Loucy (cell line): ENCODE measurements around the gene MS4A10.
A peak's percentile ranks its signal among the peaks of the same experiment; 100 is the strongest.

Experiments used
- H2AFZ ChIP-seq: fragments of 200-600 bp; sonication (generic); 2 replicates; pipeline ENCODE4 v1.6.0; 2016; ENCODE audit warnings: antibody characterized with exemption, mild to moderate bottlenecking, low read length, moderate library complexity
- H3F3A ChIP-seq: fragments of 200-600 bp; 2 replicates; pipeline ENCODE4 v1.6.0; 2016; ENCODE audit warnings: antibody characterized with exemption, low read depth, mild to moderate bottlenecking
- H3K27me3 ChIP-seq: fragments of 200-600 bp; sonication (generic); 2 replicates; pipeline ENCODE4 v1.6.1; 2014; ENCODE audit warnings: low read length, mild to moderate bottlenecking; ENCODE audit not compliant: insufficient read depth, poor library complexity, severe bottlenecking
- H3K36me3 ChIP-seq: fragments of 200-600 bp; sonication (generic); 2 replicates; pipeline ENCODE4 v1.6.1; 2016; ENCODE audit warnings: low read length; ENCODE audit not compliant: insufficient read depth
- H3K4me1 ChIP-seq: fragments of 200-600 bp; sonication (generic); 2 replicates; pipeline ENCODE4 v1.5.1; 2014; ENCODE audit warnings: low read length, mild to moderate bottlenecking; ENCODE audit not compliant: insufficient read depth, poor library complexity, severe bottlenecking
- H3K4me2 ChIP-seq: fragments of 200-600 bp; sonication (generic); 2 replicates; pipeline ENCODE4 v1.6.0; 2014; ENCODE audit warnings: antibody characterized with exemption, low read length, low read depth, mild to moderate bottlenecking; ENCODE audit not compliant: poor library complexity, severe bottlenecking
- H3K4me3 ChIP-seq: fragments of 200-600 bp; sonication (generic); 2 replicates; pipeline ENCODE4 v1.5.1; 2014; ENCODE audit warnings: low read length, mild to moderate bottlenecking, mixed read lengths; ENCODE audit not compliant: poor library complexity, severe bottlenecking
- H3K79me2 ChIP-seq: fragments of 200-600 bp; sonication (generic); 2 replicates; pipeline ENCODE4 v1.6.1; 2014; ENCODE audit warnings: low read length; ENCODE audit not compliant: insufficient read depth
- H3K9ac ChIP-seq: fragments of 200-600 bp; sonication (generic); 2 replicates; pipeline ENCODE4 v1.6.0; 2014; ENCODE audit warnings: mild to moderate bottlenecking, low read depth, low read length, moderate library complexity; ENCODE audit not compliant: poor library complexity, severe bottlenecking
- H3K9me2 ChIP-seq: fragments of 200-600 bp; sonication (generic); replicated peaks from 2 replicates; pipeline ENCODE4 v1.6.1; 2016; ENCODE audit warnings: low read depth, low read length, mixed read lengths
- H3K9me3 ChIP-seq: fragments of 200-600 bp; sonication (generic); 2 replicates; pipeline ENCODE4 v1.6.1; 2014; ENCODE audit warnings: mild to moderate bottlenecking, antibody characterized with exemption, low read length, low read depth; ENCODE audit not compliant: insufficient read depth
- H4K20me1 ChIP-seq: fragments of 200-600 bp; sonication (generic); 2 replicates; pipeline ENCODE4 v1.6.0; 2014; ENCODE audit warnings: antibody characterized with exemption, low read length, mild to moderate bottlenecking; ENCODE audit not compliant: insufficient read depth, poor library complexity, severe bottlenecking
- EZH2phosphoT487 ChIP-seq: fragments of 200-600 bp; IDR thresholded peaks from 2 replicates; pipeline ENCODE4 v1.6.1; 2018; ENCODE audit warnings: antibody characterized with exemption, mild to moderate bottlenecking, moderate library complexity, borderline replicate concordance
- TF ChIP-seq, protein P1 (sequence below): fragments of 200-600 bp; sonication (generic); conservative IDR thresholded peaks from 2 replicates; pipeline ENCODE4 v1.5.1; 2014; ENCODE audit warnings: mild to moderate bottlenecking, antibody characterized with exemption, low read length

The MS4A10 gene

DNA sequence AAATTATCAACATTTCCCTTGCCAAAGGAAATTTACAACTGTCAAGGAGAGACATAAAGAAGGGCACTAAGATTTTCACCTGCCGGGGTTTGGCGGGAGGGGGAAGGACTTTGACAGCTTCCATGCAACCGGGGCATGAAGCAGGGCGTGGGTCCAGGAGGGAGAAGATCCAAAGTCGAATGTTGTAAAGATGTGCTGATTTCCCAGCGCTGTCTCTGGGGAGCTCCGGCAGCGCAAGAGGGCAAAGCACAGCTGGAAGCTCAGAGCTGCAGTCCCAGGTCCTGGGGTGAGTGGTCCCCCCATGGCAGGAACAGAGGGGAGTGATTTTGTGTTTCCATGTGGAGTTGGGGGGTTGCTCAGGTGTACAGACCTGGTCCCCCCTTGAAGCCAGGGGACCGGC lies at the start of gene MS4A10:
Gene MS4A10, plus strand, starts transcription at position 198 of the 400 bp plus-strand sequence. CDS start 5,003 bp downstream, outside the sequence.
- Histone ChIP-seq H4K20me1 (no peaks in the 10 kb centered on the region), H3K4me1 (peaks cover 44% of the 10 kb centered on the region), H3K36me3 (no peaks in the 10 kb centered on the region), H3K9me3 (no peaks in the 10 kb centered on the region), H3K79me2 (no peaks in the 10 kb centered on the region), H3K9ac (peak within 1 kb of the TSS; percentile 64), H3F3A (0 out of 2 replicates have a peak, but pooled peaks cover 3% of the 10 kb centered on the region), H2AFZ (peak within 1 kb of the TSS; percentile 47; the same call in 1 of the 2 replicates), H3K4me3 (peak within 1 kb of the TSS; percentile 61), H3K4me2 (peak within 1 kb of the TSS; percentile 78), H3K27me3 (no peaks in the 10 kb centered on the region), H3K9me2 (no peaks in the 10 kb centered on the region)
- TF ChIP-seq, protein P1, sequence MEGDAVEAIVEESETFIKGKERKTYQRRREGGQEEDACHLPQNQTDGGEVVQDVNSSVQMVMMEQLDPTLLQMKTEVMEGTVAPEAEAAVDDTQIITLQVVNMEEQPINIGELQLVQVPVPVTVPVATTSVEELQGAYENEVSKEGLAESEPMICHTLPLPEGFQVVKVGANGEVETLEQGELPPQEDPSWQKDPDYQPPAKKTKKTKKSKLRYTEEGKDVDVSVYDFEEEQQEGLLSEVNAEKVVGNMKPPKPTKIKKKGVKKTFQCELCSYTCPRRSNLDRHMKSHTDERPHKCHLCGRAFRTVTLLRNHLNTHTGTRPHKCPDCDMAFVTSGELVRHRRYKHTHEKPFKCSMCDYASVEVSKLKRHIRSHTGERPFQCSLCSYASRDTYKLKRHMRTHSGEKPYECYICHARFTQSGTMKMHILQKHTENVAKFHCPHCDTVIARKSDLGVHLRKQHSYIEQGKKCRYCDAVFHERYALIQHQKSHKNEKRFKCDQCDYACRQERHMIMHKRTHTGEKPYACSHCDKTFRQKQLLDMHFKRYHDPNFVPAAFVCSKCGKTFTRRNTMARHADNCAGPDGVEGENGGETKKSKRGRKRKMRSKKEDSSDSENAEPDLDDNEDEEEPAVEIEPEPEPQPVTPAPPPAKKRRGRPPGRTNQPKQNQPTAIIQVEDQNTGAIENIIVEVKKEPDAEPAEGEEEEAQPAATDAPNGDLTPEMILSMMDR = no peak
- TF ChIP-seq EZH2phosphoT487 = no peak

DNA sequence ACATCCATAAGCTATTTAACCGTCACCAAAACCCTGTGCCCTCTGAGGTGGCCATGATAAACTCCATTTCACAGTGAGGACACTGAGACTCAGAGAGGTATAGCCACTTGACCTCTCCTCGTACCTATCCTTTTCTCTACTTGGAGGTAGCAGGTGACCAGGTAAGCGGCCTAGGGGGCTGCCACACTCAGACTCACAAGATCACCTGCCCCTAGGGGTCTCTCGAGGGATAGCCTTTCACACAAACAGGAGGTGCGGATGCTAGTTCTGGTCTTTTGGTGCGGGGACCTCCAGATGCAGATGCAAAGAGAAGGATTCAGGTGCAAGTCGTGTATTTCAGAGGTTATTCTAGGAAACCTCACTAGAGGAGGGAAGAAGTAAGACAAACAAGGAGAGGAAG lies 46.0 kb upstream of the MS4A10 start:
- no peaks in the 10 kb centered on the region for H3K27me3 ChIP-seq

DNA sequence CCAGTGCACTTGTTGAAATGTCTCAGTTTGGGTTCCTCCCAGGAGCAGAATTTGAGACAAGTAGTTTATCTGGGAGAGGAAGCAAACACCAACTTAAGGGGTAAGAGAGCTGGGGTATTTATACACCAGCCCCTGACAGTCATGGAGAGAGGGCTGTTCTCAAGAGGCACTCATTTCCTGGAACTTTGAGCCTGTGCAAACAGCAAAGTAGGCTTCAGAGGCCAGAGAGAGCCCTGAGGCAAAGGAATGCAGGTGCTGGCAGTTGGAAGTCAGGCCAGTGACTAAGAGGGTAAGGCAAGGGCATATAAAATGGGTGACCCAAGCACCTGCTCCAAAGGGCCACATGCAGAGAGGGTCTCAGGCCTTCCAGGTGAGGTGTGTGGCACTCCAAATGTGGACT lies 44.6 kb upstream of the MS4A10 start:
- Histone ChIP-seq H3K9me3 (no peaks in the 10 kb centered on the region), H3K4me2 (no peak overlapping the region), H3K9me2 (no peaks in the 10 kb centered on the region), H3K27me3 (no peaks in the 10 kb centered on the region), H3K9ac (no peak overlapping the region), H4K20me1 (no peaks in the 10 kb centered on the region), H3K79me2 (no peaks in the 10 kb centered on the region), H2AFZ (no peak overlapping the region), H3K36me3 (no peaks in the 10 kb centered on the region), H3K4me3 (no peak overlapping the region), H3K4me1 (no peaks in the 10 kb centered on the region), H3F3A (no peaks in the 10 kb centered on the region)
- TF ChIP-seq, protein P1 = no peak
- TF ChIP-seq EZH2phosphoT487 = no peak

More for the DNA sequence above, 46.0 kb upstream of the MS4A10 start:
- no peak overlapping the region for H3K4me2 ChIP-seq
- no peak overlapping the region for H3K9ac ChIP-seq
- H3K9me2 ChIP-seq = no peaks in the 10 kb centered on the region
- no peaks in the 10 kb centered on the region for H3K36me3 ChIP-seq
- TF ChIP-seq, protein P1 = peak; percentile 26; the same call in 1 of the 2 replicates
- no peak for TF ChIP-seq EZH2phosphoT487
- no peak overlapping the region for H2AFZ ChIP-seq
- H3K79me2 ChIP-seq = no peaks in the 10 kb centered on the region
- H3K9me3 ChIP-seq = no peaks in the 10 kb centered on the region
- H3F3A ChIP-seq = no peaks in the 10 kb centered on the region
- no peaks in the 10 kb centered on the region for H4K20me1 ChIP-seq
- H3K4me3 ChIP-seq = no peak overlapping the region
- H3K4me1 ChIP-seq = no peaks in the 10 kb centered on the region
